Peyer's patch (tissue), 4 donors: ENCODE measurements around the gene SPRN.

Experiments used
- CTCF ChIP-seq, 6 experiments: fragments of 450-650 bp in 4 of 6; fragments of 200-600 bp in 2 of 6; sonication (generic) in 1 of 6; IDR thresholded peaks; one replicate each; pipeline ENCODE4 v1.5.1; 2017 to 2019; ENCODE audit warnings: antibody characterized with exemption in 6 of 6, mild to moderate bottlenecking in 3 of 6, moderate library complexity in 1 of 6
- POLR2A ChIP-seq, 2 donors: fragments of 450-650 bp; IDR thresholded peaks; one replicate each; pipeline ENCODE4 v1.5.1; 2017; ENCODE audit warnings: antibody characterized with exemption in 2 of 2, mild to moderate bottlenecking in 2 of 2, moderate library complexity in 2 of 2

- TF ChIP-seq POLR2A (IDR thresholded peaks at IDR 0.05) (no peak), CTCF (IDR thresholded peaks at IDR 0.05) (no peak)
These were observed 18.8 kb upstream of the SPRN start for GRCh38 chr10:133442967-133443924.
